Mucosa of rectum (tissue), 2 donors: ENCODE measurements around the gene MYT1.

Experiments
- H3K27ac ChIP-seq, 2 donors: one replicate each; pipeline ENCODE4 v1.7.0; 2013; ENCODE audit warnings: inconsistent platforms in 2 of 2, low read depth in 2 of 2, low read length in 2 of 2
- H3K27me3 ChIP-seq, 2 donors: one replicate each; pipeline ENCODE4 v1.7.0; 2013; ENCODE audit warnings: low read length in 2 of 2; ENCODE audit not compliant: control insufficient read depth in 2 of 2, insufficient read depth in 2 of 2
- H3K36me3 ChIP-seq, 2 donors: one replicate each; pipeline ENCODE4 v1.7.0; 2013; ENCODE audit warnings: low read length in 2 of 2; ENCODE audit not compliant: control insufficient read depth in 2 of 2, insufficient read depth in 2 of 2
- H3K4me1 ChIP-seq, 2 donors: one replicate each; pipeline ENCODE4 v1.7.0; 2013; ENCODE audit warnings: low read length in 2 of 2, mild to moderate bottlenecking in 1 of 2; ENCODE audit not compliant: control insufficient read depth in 2 of 2, insufficient read depth in 2 of 2
- H3K4me3 ChIP-seq, 2 donors: one replicate each; pipeline ENCODE4 v1.7.0; 2013; ENCODE audit warnings: low read length in 2 of 2
- H3K9ac ChIP-seq, 2 donors: one replicate each; pipeline ENCODE4 v1.7.0; 2013; ENCODE audit warnings: low read length in 2 of 2, low read depth in 1 of 2, mild to moderate bottlenecking in 1 of 2
- H3K9me3 ChIP-seq, 2 donors: one replicate each; pipeline ENCODE4 v1.7.0; 2013; ENCODE audit warnings: low read length in 2 of 2; ENCODE audit not compliant: control insufficient read depth in 2 of 2
- donor health status: healthy.
- donor health status: Normal muscosa, but diverticular disease.

Gene MYT1

GRCh38 chr20:64154590-64155257, 9.5 kb upstream of the MYT1 start:
- Histone ChIP-seq H3K27me3 (peaks cover 0 to 4% of the 10 kb centered on the region in 2 donors), H3K9ac (no peak overlapping the region), H3K36me3 (no peaks in the 10 kb centered on the region), H3K9me3 (no peaks in the 10 kb centered on the region), H3K4me1 (no peaks in the 10 kb centered on the region), H3K27ac (no peak overlapping the region), H3K4me3 (no peak overlapping the region)

GRCh38 chr20:64155258-64156135, 8.8 kb upstream of the MYT1 start:
- H3K9me3 ChIP-seq, result no peaks in the 10 kb centered on the region
- no peaks in the 10 kb centered on the region for H3K36me3 ChIP-seq
- H3K9ac ChIP-seq, result no peak overlapping the region
- H3K27ac ChIP-seq, result no peak overlapping the region
- H3K4me3 ChIP-seq, result no peak overlapping the region
- H3K4me1 ChIP-seq, result no peaks in the 10 kb centered on the region
- H3K27me3 ChIP-seq, result peaks cover 4% of the 10 kb centered on the region in 2 donors

- no peaks in the 10 kb centered on the region for H3K36me3 ChIP-seq
- no peaks in the 10 kb centered on the region for H3K9me3 ChIP-seq
- no peak overlapping the region for H3K9ac ChIP-seq
- no peak overlapping the region for H3K27ac ChIP-seq
- no peaks in the 10 kb centered on the region for H3K4me1 ChIP-seq
- peaks cover 4 to 12% of the 10 kb centered on the region in 2 donors for H3K27me3 ChIP-seq
- H3K4me3 ChIP-seq, result no peak overlapping the region
Measured at GRCh38 chr20:64156136-64156885, 7.9 kb upstream of the MYT1 start.

GRCh38 chr20:64156886-64157875, 7.1 kb upstream of the MYT1 start:
- Histone ChIP-seq H3K9me3 (no peaks in the 10 kb centered on the region), H3K4me3 (no peak overlapping the region), H3K27me3 (peaks cover 4 to 17% of the 10 kb centered on the region in 2 donors), H3K9ac (no peak overlapping the region), H3K36me3 (no peaks in the 10 kb centered on the region), H3K4me1 (no peaks in the 10 kb centered on the region), H3K27ac (no peak overlapping the region)

GRCh38 chr20:64157878-64158277, 6.4 kb upstream of the MYT1 start:
- H3K9me3 ChIP-seq, result no peaks in the 10 kb centered on the region
- no peak overlapping the region for H3K27ac ChIP-seq
- no peaks in the 10 kb centered on the region for H3K36me3 ChIP-seq
- no peaks in the 10 kb centered on the region for H3K4me1 ChIP-seq
- no peak overlapping the region for H3K9ac ChIP-seq
- H3K4me3 ChIP-seq, result no peak overlapping the region
- H3K27me3 ChIP-seq, result peaks cover 10 to 21% of the 10 kb centered on the region in 2 donors

- no peak overlapping the region for H3K27ac ChIP-seq
- no peaks in the 10 kb centered on the region for H3K4me1 ChIP-seq
- no peaks in the 10 kb centered on the region for H3K9me3 ChIP-seq
- peaks cover 6 to 21% of the 10 kb centered on the region in 2 donors for H3K27me3 ChIP-seq
- H3K36me3 ChIP-seq, result no peaks in the 10 kb centered on the region
- H3K9ac ChIP-seq, result no peak overlapping the region
- H3K4me3 ChIP-seq, result no peak overlapping the region
Measured at GRCh38 chr20:64158346-64159285, 5.6 kb upstream of the MYT1 start.

- no peak overlapping the region for H3K9ac ChIP-seq
- no peaks in the 10 kb centered on the region for H3K36me3 ChIP-seq
- no peak overlapping the region for H3K4me3 ChIP-seq
- H3K4me1 ChIP-seq, result no peaks in the 10 kb centered on the region
- H3K27me3 ChIP-seq, result peaks cover 6 to 21% of the 10 kb centered on the region in 2 donors
- no peak overlapping the region for H3K27ac ChIP-seq
- H3K9me3 ChIP-seq, result no peaks in the 10 kb centered on the region
Measured at GRCh38 chr20:64159286-64159680, 5.0 kb upstream of the MYT1 start.

- Histone ChIP-seq H3K4me3 (no peak overlapping the region), H3K9ac (no peak overlapping the region), H3K9me3 (no peaks in the 10 kb centered on the region), H3K27ac (no peak overlapping the region), H3K36me3 (no peaks in the 10 kb centered on the region), H3K4me1 (no peaks in the 10 kb centered on the region), H3K27me3 (peaks cover 6 to 23% of the 10 kb centered on the region in 2 donors)
Measured at GRCh38 chr20:64159711-64160110, 4.5 kb upstream of the MYT1 start.
